B cell (primary cell): ENCODE data around the gene LRPPRC.

ENCODE experiments used
- CTCF ChIP-seq: fragments of 200-600 bp; IDR thresholded peaks from one replicate; pipeline ENCODE4 v1.8.0; 2022; ENCODE audit warnings: antibody characterized with exemption, mild to moderate bottlenecking
- EZH2 ChIP-seq: IDR thresholded peaks from 2 replicates; pipeline ENCODE4 v1.6.1; 2012; ENCODE audit warnings: borderline replicate concordance, low read depth, mild to moderate bottlenecking, moderate library complexity, low read length; ENCODE audit not compliant: insufficient read depth, poor library complexity, severe bottlenecking

- TF ChIP-seq CTCF, result no peak
- no peak for TF ChIP-seq EZH2
Measured at GRCh38 chr2:43894743-43895142, 101.0 kb downstream of the LRPPRC start.
